Heart left ventricle (tissue), 16 donors: ENCODE data around the gene HDHD3. TPM values are rescaled to one million over a fixed set of nuclear protein-coding genes. Genes with fewer than 3 reads are reported as not detected.

Experiments
- ATAC-seq, 4 donors: fragments of 200-7000 bp; cut with Tn5 transposase; one replicate each; pipeline ENCODE4 v1.9.1; 2020 to 2022; ENCODE audit warnings: moderate library complexity in 4 of 4, mild to moderate bottlenecking in 3 of 4, moderate number of reproducible peaks in 1 of 4
- DNase-seq, 5 donors: peaks; one replicate each; pipeline ENCODE4 v3.0.0-alpha.2; 2020
- H3K27ac ChIP-seq, 12 donors: fragments of 200-600 bp; sonication (generic) in 4 of 12; one replicate each; pipeline versions ENCODE4 v1.5.0 to v1.8.0; 2016 to 2022; ENCODE audit warnings: mild to moderate bottlenecking in 2 of 12
- H3K27me3 ChIP-seq, 9 donors: fragments of 200-600 bp; sonication (generic) in 2 of 9; one replicate each; pipeline versions ENCODE4 v1.5.1 to v1.8.0; 2016 to 2022; ENCODE audit warnings: mild to moderate bottlenecking in 3 of 9
- H3K36me3 ChIP-seq, 9 donors: fragments of 200-600 bp; sonication (generic) in 2 of 9; one replicate each; pipeline versions ENCODE4 v1.5.0 to v1.8.0; 2018 to 2022; ENCODE audit warnings: mild to moderate bottlenecking in 2 of 9
- H3K4me1 ChIP-seq, 12 donors: fragments of 200-600 bp; sonication (generic) in 4 of 12; one replicate each; pipeline versions ENCODE4 v1.5.0 to v1.8.0; 2016 to 2022; ENCODE audit warnings: mild to moderate bottlenecking in 3 of 12
- H3K4me3 ChIP-seq, 12 donors: fragments of 200-600 bp; sonication (generic) in 4 of 12; one replicate each; pipeline versions ENCODE4 v1.5.0 to v1.8.0; 2017 to 2022; ENCODE audit warnings: mild to moderate bottlenecking in 9 of 12, moderate library complexity in 4 of 12
- H3K9me3 ChIP-seq, 12 donors: fragments of 200-600 bp; sonication (generic) in 4 of 12; one replicate each; pipeline versions ENCODE4 v1.5.0 to v1.8.0; 2016 to 2022; ENCODE audit warnings: mild to moderate bottlenecking in 1 of 12
- CTCF ChIP-seq, 12 donors: fragments of 200-600 bp; sonication (generic) in 4 of 12; IDR thresholded peaks; one replicate each; pipeline versions ENCODE4 v1.5.0 to v1.8.0; 2018 to 2022; ENCODE audit warnings: antibody characterized with exemption in 12 of 12, mild to moderate bottlenecking in 5 of 12
- POLR2A ChIP-seq, 2 donors: fragments of 450-650 bp; IDR thresholded peaks; one replicate each; pipeline ENCODE4 v1.6.1; 2017; ENCODE audit warnings: antibody characterized with exemption in 2 of 2, mild to moderate bottlenecking in 2 of 2, moderate library complexity in 2 of 2
- WGBS, 4 donors: extraction: QIAGEN DNeasy Blood & Tissue Kit in 2 of 4; methylation state at CpG; one replicate each; pipeline versions ENCODE4 v1.1.5 to v1.1.7; 2013 to 2018; 5-methylcytosine and 5-hydroxymethylcytosine counted together
- intact Hi-C, 10 donors: fragments of 100-400 bp; cut with DNase I; formaldehyde crosslinking; loops; one replicate each; pipeline versions ENCODE4 v1.11.1 to v1.14.2; 2022
- polyA plus RNA-seq, 2 donors: library from polyadenylated mRNA; stranded (reverse); fragments of 200-250 nt; gene quantifications; one replicate each; pipeline ENCODE4 v1.2.3, GENCODE V29; 2013
- total RNA-seq, 9 donors: library from RNA; depleted of rRNA in 2 of 9; stranded (reverse); fragments of >200 nt in 2 of 9; fragmentation: NEBNext Ultra II Directional in 3 of 9; extraction: Animal tissue kit (Norgen Biotek cat#: 25700) in 3 of 9; gene quantifications; one replicate each; pipeline versions ENCODE4 v1.1.0 to v1.2.4, GENCODE V29; 2016 to 2023
- donor health status: ischemic (EF 13 %, LVEDD 7.1; RV severe dilation, severe dysfunction).
- donor health status: healthy with polysubstance abuse.
- donor health status: DM: no; HTN: yes; CAD: no.
- donor health status: DM: no; HTN: no; CAD: no.
- donor health status: ischemic (EF 25% LVEDD 6.9; RV normal size, moderate dysfunction).
- donor health status: ischemic (EF 25% LVEDD 5.7; RV mildly dilated, moderate dysfunction).
- donor health status: healthy.
- donor health status: DM: yes; HTN: yes; CAD: no.
- donor health status: ischemic (EF 35%, LVEDD 5.7; RV mildly dilated, moderate dysfunction).
- donor health status: nonischemic (EF 11% LVEDD 7.7; RV severe dilation, severe dysfunction).
- donor health status: DM: yes; HTN: yes; CAD: no.
- donor health status: PGD.
- donor health status: ischemic (EF 29% LVEDD 5.4; RV normal size, mild dysfunction).
- donor health status: nonischemic (EF 23%, LVEDD 6.1; RV moderate dilation, normal function).

Gene HDHD3
- total and polyA plus RNA-seq, 11 donors, result 11.7 to 53.8 (median 19.4) TPM

- peaks cover 0 to 31% (median 10%) of the 10 kb centered on the region in 9 donors for H3K27me3 ChIP-seq
- no peaks in the 10 kb centered on the region for H3K9me3 ChIP-seq
- H3K27ac ChIP-seq, result no peak overlapping the region
- H3K4me3 ChIP-seq, result no peak overlapping the region
- ATAC-seq (peak in 1 of 4 donors; percentile 36), DNase-seq (no peak)
- TF ChIP-seq POLR2A (IDR thresholded peaks at IDR 0.05) (no peak), CTCF (IDR thresholded peaks at IDR 0.05) (no peak)
- peaks cover 0 to 17% (median 7%) of the 10 kb centered on the region in 12 donors for H3K4me1 ChIP-seq
- WGBS, 4 donors, result 47 to 63% (median 54%) methylated on average over 6 of the region's 6 CpGs
- no peaks in the 10 kb centered on the region for H3K36me3 ChIP-seq
- intact Hi-C loops, result no loop called here
These were observed 25.8 kb downstream of the HDHD3 start for GRCh38 chr9:113350937-113351336.

DNA sequence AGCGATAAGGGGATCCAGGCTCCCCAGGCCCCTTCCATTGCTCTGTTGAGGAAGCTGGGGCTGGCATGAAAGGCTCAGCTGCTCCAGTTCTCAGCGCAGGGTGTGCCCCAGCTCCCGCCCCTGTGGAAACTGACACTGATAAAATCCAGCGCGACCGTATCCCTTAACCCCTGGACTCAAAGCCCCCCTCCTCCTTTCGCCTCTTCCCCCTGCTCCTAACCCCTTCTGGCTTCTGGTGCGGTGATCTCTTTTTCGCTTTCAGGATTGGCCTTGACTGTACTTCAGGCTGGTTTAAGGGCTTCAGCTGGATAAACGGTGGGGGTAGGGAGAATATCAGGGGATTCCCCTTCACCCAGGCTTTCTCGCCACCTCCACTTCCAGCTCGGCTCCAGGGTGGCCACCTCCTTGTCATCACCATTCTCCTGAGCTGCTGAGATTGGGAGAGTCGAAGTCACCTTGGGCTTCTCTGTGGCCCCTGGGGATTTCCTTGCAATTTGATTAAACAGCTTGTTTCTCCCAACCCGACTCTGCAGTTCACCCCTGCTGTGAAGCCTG lies 26.6 kb downstream of the HDHD3 start:
- 17 to 26% (median 21%) methylated on average over 14 of the region's 14 CpGs for WGBS, 4 donors
- no peaks in the 10 kb centered on the region for H3K9me3 ChIP-seq
- H3K27me3 ChIP-seq, result peaks cover 0 to 31% (median 10%) of the 10 kb centered on the region in 9 donors
- intact Hi-C loops, result no loop called here
- no peaks in the 10 kb centered on the region for H3K36me3 ChIP-seq
- peak overlapping the region in 11 of 12 donors; percentile 26 to 64 (median 51) for H3K4me3 ChIP-seq
- peaks cover 0 to 17% (median 7%) of the 10 kb centered on the region in 12 donors for H3K4me1 ChIP-seq
- DNase-seq (no peak), ATAC-seq (peak in 3 of 4 donors; percentile 17 to 26 (median 22))
- no peak overlapping the region for H3K27ac ChIP-seq
- no peak for TF ChIP-seq CTCF (IDR thresholded peaks at IDR 0.05)
- TF ChIP-seq POLR2A (IDR thresholded peaks at IDR 0.05), result no peak

- intact Hi-C loops, result loop anchor here in 2 of 10 donors (10.0 kb wide), 2 partner anchors 45 to 75 kb away; partner anchors contain the start of genes CDC26 (in 1 of the 2) and PRPF4 (in 1 of the 2)
- Histone ChIP-seq H3K4me3 (peak within 1 kb of the TSS; percentile 22 to 64 (median 50)), H3K36me3 (no peaks in the 10 kb centered on the region), H3K9me3 (no peaks in the 10 kb centered on the region), H3K27me3 (peaks cover 0 to 31% (median 10%) of the 10 kb centered on the region in 9 donors), H3K4me1 (peaks cover 0 to 17% (median 7%) of the 10 kb centered on the region in 12 donors), H3K27ac (no peak within 1 kb of the TSS)
- WGBS, 4 donors, result 1 to 3% (median 2%) methylated on average over 48 to 71 of the region's 71 CpGs
- DNase-seq (no peak), ATAC-seq (peak in 3 of 4 donors; percentile 17 to 56 (median 30))
- TF ChIP-seq CTCF (IDR thresholded peaks at IDR 0.05) (no peak), POLR2A (IDR thresholded peaks at IDR 0.05) (no peak)
These were observed 27.2 kb downstream of the HDHD3 start, which contains the start of gene BSPRY for GRCh38 chr9:113349445-113350094. TSS of gene BSPRY (plus strand) at chr9:113349541. CDS start at chr9:113349580, 39 bp downstream.

DNA sequence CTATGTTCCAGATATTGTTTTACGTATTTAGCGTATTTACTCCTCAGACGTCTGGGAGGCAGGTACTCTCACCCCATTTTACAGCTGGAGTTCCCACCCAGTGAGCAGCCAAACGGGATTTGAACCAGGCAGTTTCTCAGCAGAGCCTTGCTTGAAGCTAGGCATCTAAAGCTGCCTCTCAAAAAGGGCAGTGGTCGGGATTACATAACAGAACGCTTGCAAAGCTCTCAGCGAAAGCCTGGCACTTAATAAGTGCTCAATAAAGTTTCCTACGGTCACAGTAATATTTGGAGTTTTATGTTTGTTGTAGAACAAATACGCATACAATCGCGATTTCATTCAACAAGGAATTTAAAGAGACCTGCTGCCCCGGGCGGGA lies 27.7 kb downstream of the HDHD3 start:
- 33 to 41% (median 37%) methylated on average over 13 of the region's 13 CpGs for WGBS, 4 donors
- Histone ChIP-seq H3K9me3 (no peaks in the 10 kb centered on the region), H3K36me3 (no peaks in the 10 kb centered on the region), H3K4me1 (peaks cover 0 to 21% (median 10%) of the 10 kb centered on the region in 12 donors), H3K27ac (no peak overlapping the region), H3K4me3 (peak overlapping the region in 7 of 12 donors; percentile 39 to 64 (median 61)), H3K27me3 (peaks cover 0 to 31% (median 10%) of the 10 kb centered on the region in 9 donors)
- ATAC-seq (no peak), DNase-seq (no peak)
- intact Hi-C loops, result loop anchor here in 2 of 10 donors (10.0 kb wide), 2 partner anchors 46 to 74 kb away; partner anchors contain the start of genes CDC26 (in 1 of the 2) and PRPF4 (in 1 of the 2)
- TF ChIP-seq POLR2A (IDR thresholded peaks at IDR 0.05) (no peak), CTCF (IDR thresholded peaks at IDR 0.05) (no peak)
